ENCODE results near the gene PCDH8. TPM values are rescaled to one million over a fixed set of nuclear protein-coding genes. Genes with fewer than 3 reads are reported as not detected.
"Not testable (repeated sequence)": the region's sequence is repeated elsewhere in the genome, so short reads cannot be mapped to it uniquely, and the experiment has no call there.

PCDH8 gene
- total RNA-seq, 1 donor from 2014 or later = not detected

DNA sequence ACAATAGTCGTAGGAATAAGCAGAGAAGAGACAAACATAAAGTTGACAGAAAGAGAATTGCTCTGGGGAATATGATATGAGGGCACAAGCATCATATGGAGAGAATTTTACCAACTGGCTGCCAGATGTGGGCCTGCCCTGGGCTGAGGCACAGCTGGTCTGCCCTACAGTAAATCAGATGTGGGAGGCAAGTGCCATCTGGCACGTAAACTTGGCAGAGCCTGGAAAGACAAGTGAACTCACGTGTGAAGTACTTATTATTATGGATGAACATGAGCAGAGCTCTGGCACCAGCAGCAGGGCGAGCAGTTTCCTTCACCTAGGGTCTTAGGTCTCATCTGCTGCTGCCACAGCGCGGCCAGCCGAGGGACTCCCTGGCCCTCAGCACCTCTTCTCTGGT is 20.6 kb downstream of the PCDH8 start:
- no peak for DNase-seq (ENCODE audit: low read depth in 2 of 2)

DNA sequence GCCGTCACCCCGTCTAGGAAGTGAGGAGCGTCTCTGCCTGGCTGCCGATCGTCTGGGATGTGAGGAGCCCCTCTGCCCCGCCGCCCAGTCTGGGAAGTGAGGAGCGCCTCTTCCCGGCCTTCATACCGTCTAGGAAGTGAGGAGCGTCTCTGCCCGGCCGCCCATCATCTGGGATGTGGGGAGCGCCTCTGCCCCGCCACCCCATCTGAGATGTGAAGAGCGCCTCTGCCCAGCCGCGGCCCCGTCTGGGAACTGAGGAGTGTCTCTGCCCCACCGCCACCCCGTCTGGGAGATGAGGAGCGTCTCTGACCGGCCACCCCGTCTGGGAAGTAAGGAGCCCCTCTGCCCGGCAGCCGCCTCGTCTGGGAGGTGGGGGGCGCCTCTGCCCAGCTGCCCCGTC is 30.6 kb downstream of the PCDH8 start:
- not testable (repeated sequence) for DNase-seq (ENCODE audit: low read depth in 2 of 2)

DNA sequence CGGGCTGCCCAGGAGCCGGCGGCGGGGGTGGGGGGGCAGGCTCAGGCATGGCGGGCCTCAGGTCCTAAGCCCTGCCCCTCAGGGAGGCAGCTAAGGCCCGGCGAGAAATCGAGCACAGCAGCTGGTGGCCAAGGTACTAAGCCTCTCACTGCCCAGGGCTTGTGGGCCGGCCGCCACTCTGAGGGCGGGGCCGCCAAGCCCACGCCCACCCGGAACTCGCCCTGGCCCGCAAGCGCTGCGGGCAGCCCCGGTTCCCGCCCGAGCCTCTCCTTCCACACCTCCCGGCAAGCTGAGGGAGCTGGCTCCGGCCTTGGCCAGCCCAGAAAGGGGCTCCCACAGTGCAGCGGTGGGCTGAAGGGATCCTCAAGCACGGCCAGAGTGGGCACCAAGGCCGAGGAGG is 33.1 kb downstream of the PCDH8 start:
- DNase-seq (ENCODE audit: low read depth in 2 of 2) = no peak

DNA sequence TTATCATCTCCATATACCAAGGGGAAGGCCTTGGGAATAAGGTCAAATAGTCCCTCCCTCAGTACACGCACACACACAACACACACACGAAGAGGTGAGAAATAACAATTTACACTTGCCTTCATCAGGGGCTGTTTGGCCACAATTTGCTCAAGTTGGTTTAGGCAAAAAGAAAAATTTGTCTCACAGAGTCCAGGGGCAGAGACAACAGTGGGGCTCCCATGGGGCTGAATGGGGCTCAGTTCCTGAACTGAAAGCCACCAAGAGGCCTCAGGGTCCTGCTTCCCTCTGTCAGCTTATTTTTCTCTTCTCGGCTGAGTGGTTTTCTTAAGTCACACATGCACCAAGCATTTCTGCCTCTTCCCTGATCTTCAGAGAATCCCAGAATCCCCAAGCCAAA is 35.5 kb downstream of the PCDH8 start:
- no peak for DNase-seq (ENCODE audit: low read depth in 2 of 2)

DNA sequence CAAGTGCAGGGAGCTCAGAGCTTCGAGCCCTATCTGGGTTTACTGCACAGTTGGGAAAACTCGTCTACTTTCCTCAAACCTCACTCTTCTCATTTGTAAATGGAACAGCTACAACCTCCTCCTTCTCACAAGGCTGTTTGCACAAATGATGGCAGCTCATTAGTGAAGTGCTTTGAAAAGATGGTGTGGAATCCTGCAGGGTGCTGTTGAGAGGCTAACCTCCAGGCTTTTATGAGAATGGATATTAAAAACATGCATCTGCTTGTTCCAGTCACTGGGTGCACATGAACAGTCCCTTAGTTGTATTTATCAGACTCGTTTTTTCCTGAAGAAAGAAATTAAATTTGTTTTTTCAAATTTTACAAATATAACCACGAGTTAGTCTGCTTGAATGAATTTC is 36.6 kb downstream of the PCDH8 start:
- no peak for DNase-seq (ENCODE audit: low read depth in 2 of 2)

DNA sequence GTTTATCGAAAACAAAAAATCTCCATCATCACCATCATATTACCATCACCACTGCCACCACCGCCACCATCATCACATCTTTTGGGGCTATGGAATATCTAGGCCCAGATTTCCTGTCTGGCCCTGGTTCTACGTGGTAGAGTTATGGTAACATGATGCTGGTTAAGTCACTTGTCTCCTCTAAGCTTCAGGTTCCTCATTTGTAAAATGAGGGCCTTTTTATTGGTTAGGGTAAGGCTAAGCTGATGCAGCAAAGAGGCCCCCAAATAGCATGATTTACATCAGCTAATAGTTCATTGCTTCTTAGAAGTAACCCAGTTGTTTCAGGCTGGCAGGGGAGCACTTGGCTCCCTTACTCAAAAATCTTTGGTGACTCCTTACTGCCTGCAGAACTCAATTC is 37.9 kb downstream of the PCDH8 start:
- DNase-seq (ENCODE audit: low read depth in 2 of 2) = no peak

DNA sequence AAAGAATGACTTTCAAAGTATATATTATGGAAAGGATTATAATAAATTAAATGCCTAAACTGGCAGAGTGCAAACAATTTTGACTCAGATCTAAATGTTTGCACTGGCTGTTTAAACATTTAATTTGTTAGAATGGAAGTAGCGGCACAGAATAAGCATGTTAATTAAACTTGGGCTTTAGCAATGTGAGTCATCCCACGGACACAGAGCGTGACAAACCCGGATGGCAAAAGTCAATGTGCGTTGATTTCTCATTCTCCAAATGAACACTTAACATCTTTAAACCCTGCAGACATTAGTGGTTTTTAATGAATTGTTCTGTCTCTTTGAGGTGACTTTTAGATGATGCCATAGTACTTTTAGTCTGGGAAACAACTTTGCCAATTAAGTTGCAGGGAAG is 38.4 kb downstream of the PCDH8 start:
- DNase-seq (ENCODE audit: low read depth in 2 of 2) = no peak

DNA sequence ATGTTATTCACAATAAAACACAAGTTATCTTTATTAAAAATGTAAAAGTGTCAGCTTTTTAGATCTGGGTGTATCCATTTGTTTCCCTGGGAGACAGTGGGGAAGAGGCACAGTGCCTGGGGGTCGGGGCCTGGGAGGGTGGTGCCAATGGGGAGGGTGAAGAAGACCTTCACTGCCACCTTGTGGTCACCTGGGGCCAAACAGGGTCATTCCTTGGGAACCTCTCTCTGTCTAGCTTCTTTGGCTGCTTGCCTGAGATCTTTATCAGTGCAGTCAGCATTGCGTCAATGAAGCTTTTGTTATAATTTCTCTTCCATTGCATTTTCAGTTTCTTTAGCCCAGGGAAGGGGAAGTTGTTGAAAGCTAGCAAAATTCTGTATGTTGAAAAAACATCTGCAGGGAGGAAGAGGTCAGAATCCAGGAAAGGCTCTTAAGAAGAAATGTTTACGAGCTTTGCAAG is 39.1 kb downstream of the PCDH8 start:
- DNase-seq (ENCODE audit: low read depth in 2 of 2) = peak; percentile 29 to 79

DNA sequence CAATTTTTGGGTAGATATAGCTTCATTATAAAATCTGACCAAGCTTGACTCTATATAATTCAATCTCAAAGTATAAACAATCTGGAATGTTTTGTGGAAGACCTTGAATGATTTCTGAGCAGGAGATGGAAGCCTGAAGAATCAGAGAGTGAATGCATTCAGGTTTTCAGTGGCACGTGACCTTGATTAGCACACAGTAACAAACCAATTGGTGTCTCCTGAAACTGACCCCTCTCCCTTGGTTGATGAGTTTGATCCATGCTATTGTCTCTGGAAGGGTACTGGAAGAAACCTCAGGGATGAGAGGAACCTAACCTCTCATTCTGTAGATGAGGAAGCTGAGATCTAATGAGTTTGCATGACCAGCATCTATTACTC is 39.6 kb downstream of the PCDH8 start:
- no peak for DNase-seq (ENCODE audit: low read depth in 2 of 2)

DNA sequence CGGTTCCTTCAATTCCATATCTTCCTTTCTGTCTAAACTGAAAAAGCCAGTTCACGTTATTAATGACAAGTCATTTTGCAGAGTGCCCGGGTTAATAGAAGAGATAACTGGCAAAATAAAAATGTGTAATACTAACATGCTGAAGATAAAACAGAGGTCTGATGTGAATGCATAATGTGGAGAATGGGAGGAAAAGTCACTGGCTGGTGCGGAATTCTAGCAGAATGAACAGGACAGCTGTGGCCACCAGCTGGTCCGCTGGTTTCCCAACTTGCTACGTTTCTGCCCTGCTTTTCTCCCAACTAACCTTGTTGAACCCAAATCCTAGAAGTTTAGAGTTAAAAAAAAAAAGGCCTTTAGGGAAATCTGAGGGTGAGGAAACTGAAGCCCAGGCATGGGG is 42.4 kb downstream of the PCDH8 start:
- DNase-seq (ENCODE audit: low read depth in 2 of 2) = no peak

DNA sequence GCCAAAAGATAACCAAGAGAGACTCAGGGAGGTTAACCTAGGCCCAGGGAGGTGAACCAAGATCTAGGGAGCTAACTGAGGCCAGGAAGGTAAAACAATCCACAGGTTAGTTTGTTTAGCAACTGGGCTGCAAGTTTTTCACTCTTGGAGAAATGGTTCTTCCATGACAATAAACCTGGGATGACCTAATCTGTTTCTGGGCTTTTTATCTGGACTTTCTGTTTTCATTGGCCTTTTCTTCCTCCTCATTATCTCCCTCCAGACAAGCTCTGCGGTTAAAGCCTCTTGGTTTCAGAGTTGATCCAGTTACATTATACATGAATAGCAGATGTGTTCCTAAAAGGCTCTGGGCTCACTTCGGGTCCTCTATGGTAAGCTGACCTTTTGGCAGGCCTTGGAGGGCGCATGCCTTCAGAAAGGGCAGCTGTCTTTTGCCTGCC is 44.2 kb downstream of the PCDH8 start:
- no peak for DNase-seq (ENCODE audit: low read depth in 2 of 2)

DNA sequence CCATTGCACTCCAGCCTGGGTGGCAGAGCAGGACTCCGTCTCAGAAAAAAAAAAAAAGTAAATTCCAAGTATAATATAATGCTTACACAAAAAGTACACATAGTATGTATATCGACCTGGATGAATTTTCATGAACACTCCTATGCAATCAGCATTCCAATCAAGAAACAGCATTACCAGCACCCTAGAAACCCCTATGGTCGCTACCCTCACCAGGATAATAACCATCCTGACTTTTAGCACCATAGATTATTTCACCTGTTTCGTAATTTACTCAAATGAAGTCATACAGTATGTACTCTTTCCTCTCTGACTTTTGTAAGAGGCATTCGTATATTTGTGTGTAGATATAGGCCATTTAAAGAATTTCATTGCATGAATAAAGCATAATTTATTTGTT is 47.6 kb downstream of the PCDH8 start:
- DNase-seq (ENCODE audit: low read depth in 2 of 2) = no peak

DNA sequence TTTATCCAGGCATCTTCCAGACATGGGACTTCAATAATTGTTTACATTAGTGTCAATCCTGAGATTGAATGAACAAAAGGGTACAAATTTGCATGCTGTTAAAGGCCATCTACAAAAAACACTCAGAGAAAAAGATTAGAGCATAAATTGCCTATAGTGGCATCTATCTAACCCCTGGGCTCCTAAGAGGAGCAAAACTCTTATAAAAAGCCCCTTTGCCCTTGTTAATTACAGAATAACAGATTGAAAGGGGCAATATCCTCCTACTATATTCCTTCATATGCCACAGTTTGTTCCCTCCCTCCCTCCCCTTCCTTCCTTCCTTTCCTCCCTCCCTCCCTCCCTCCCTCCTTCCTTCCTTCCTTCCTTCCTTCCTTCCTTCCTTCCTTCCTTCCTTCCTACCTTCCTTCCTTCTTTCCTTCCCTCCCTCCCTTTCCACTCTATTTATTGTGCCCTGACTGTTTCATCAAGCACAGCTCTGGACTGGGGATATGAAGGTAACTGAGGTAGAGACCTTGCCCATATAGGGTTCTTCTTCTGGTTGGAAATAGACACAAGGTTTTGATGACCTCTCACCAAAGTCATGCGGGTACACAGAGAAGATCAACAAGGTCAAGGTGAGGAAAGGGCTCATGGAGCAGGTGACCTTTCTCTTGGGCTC is 49.5 kb downstream of the PCDH8 start:
- DNase-seq (ENCODE audit: low read depth in 2 of 2) = no peak

DNA sequence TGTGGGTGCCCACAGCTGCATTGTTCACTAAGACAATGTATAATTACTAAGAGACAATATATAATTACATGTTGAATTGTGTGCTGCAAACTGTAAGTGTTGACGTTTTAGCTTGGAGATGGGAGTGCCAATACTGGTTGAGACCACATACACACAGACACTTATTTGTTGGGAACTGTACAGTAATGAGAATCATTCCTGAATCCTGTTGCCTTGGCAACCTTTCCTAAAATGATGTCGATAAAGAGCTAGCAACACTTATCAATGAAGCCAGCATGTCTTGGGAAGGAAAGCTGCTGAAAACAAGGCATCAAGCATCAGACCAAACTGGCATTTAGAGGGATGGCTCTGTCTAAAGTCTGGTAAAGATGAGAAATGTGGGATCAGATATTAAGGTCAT is 51.3 kb downstream of the PCDH8 start:
- no peak for DNase-seq (ENCODE audit: low read depth in 2 of 2)

DNA sequence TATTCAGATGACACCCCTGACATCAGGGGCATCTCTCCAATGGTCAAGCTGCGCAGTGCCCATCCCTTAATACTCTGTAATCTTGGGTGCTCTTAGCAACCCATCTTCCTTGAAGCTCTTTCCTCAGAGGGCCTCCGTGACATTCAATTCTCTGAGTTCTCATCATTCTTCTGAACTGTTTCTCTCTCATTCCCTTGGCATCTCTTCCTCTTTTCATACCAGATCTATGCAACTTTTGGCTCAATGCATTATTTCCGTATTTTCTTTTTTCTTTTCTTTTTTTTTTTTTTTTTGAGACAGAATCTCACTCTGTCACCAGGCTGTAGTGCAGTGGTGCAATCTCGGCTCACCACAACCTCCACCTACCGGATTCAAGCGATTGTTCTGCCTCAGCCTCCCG is 53.9 kb downstream of the PCDH8 start:
- no peak for DNase-seq (ENCODE audit: low read depth in 2 of 2)

DNA sequence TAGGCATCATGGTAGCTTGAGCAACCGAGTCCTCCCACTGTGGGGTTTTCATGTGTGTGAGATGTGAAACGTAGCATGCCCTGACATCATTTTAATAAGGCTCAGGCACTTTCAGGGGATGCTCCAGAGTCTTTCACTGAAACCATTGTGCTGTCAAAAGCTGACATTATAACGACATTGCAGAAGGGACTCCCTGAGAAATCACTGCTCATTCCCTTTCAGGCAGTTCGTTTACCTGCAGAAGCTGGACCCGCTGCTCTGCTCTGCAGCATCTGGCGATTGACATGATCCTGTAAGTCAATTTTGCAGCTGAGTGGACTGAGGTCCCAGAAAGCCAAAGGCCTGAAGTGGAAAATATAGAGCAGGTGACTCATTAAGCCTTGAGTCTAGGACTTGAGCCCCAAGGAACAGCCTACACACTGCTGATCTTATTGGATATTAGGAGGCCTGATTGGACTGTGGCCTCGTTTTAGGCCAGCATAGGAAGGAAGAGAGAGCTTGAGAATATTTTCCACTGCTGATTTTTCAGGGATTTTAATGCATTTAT is 54.9 kb downstream of the PCDH8 start:
- DNase-seq (ENCODE audit: low read depth in 2 of 2) = no peak

Other genes starting within 250 kb of the PCDH8 start
- 2.2 and 2.7 TPM in 2 replicates for gene HNRNPA1L2, start 206.2 kb downstream of the PCDH8 start, total RNA-seq
- 26.3 and 33.1 TPM in 2 replicates for gene SUGT1, start 195.8 kb downstream of the PCDH8 start, total RNA-seq
- not detected in 2 replicates for gene CNMD, start 108.8 kb downstream of the PCDH8 start, total RNA-seq
- gene OLFM4, start 180.2 kb upstream of the PCDH8 start, total RNA-seq = under 0.01 and 0.25 TPM in 2 replicates

All from dermis microvascular lymphatic vessel endothelial cell (primary cell).